ENCODE data around the gene LYPD4. TPM values are rescaled to one million over a fixed set of nuclear protein-coding genes. Genes with fewer than 3 reads are reported as not detected.
A peak's percentile ranks its signal among the peaks of the same experiment; 100 is the strongest.

LYPD4 gene
- total and polyA plus RNA-seq, 2 donors (not counting 1 experiment from before 2014, with no cell fraction given), result not detected

GRCh38 chr19:41886761-41887710 lies 42.6 kb upstream of the LYPD4 start:
- WGBS (ENCODE audit: insufficient coverage), result 8% methylated on average over 10 of the region's 13 CpGs
- TF ChIP-seq EZH2 (IDR thresholded peaks at IDR 0.05; ENCODE audit: borderline replicate concordance, insufficient read depth, low read depth, low read length, poor library complexity, severe bottlenecking) (no peak), CTCF (IDR thresholded peaks at IDR 0.05) (no peak)
- H3K4me2 ChIP-seq (replicated peaks; ENCODE audit: low read depth, low read length, poor library complexity, severe bottlenecking), result peak overlapping the region; percentile 90
- intact Hi-C loops (cut with micrococcal nuclease), result loop anchor here (1.0 kb wide), 2 partner anchors 10 to 14 kb away; partner anchors contain the start of gene CD79A
- peaks cover 62% of the 10 kb centered on the region for H3K4me1 Mint-ChIP-seq
- ChIA-PET CTCF (interaction anchor here (1.1 to 7.3 kb wide), 14 partner anchors 13 to 148 kb away, joined by 3 to 180 read pairs (median 8); partner anchors contain the start of genes CD79A and RPS19), POLR2A (interaction anchor here (0.9 to 7.7 kb wide), 6 partner anchors 11 to 58 kb away, joined by 3 to 92 read pairs (median 9); partner anchors contain the start of genes CD79A and RPS19)
- no peaks in the 10 kb centered on the region for H3K9me3 ChIP-seq (ENCODE audit: control extremely low read depth in 1 of 3, control insufficient read depth in 2 of 3, insufficient read depth in 1 of 3, low read length in 2 of 3)
- DNase-seq (peak; percentile 74), ATAC-seq (ENCODE audit: low read depth) (peak; percentile 10)
- peak overlapping the region; percentile 68 for H3K9ac ChIP-seq (ENCODE audit: low read length)
- H3K27ac ChIP-seq (ENCODE audit: low read length in 2 of 2), result peak overlapping the region; percentile 79 to 83
- H3K27me3 ChIP-seq (replicated peaks in 1 of 4; ENCODE audit: control extremely low read depth in 1 of 4, control insufficient read depth in 3 of 4, insufficient read depth in 4 of 4, low read length in 3 of 4), result no peaks in the 10 kb centered on the region
- H2AFZ ChIP-seq (ENCODE audit: insufficient read depth, low read depth, low read length, poor library complexity, severe bottlenecking), result no peak overlapping the region
- H3K27ac Mint-ChIP-seq, result peak overlapping the region; percentile 88
- H3K36me3 ChIP-seq (replicated peaks in 1 of 2; ENCODE audit: control extremely low read depth in 1 of 2, control insufficient read depth in 1 of 2, extremely low read depth in 1 of 2, insufficient read depth in 2 of 2, low read length in 1 of 2), result peaks cover 0 to 37% of the 10 kb centered on the region in 2 experiments
- peaks cover 93% of the 10 kb centered on the region for H3K79me2 ChIP-seq (ENCODE audit: control insufficient read depth, insufficient read depth, low read length)
- no peaks in the 10 kb centered on the region for H3K9me3 Mint-ChIP-seq (ENCODE audit: insufficient read depth)
- peak overlapping the region; percentile 78 for H3K4me3 Mint-ChIP-seq
- H3K27me3 Mint-ChIP-seq, result no peaks in the 10 kb centered on the region
- peaks cover 48 to 65% of the 10 kb centered on the region in 2 donors for H3K4me1 ChIP-seq (ENCODE audit: control insufficient read depth in 2 of 2, insufficient read depth in 2 of 2, low read length in 2 of 2)
- peak overlapping the region; percentile 45 to 66 (median 46) for H3K4me3 ChIP-seq (ENCODE audit: control extremely low read depth in 1 of 5, extremely low read depth in 1 of 5, insufficient read depth in 1 of 5, low read depth in 2 of 5, low read length in 4 of 5)
- H4K20me1 ChIP-seq (ENCODE audit: control insufficient read depth, insufficient read depth, low read length, poor library complexity, severe bottlenecking), result peaks cover 75% of the 10 kb centered on the region
